GM19397 (cell line): ENCODE data around the gene CYTIP.

Experiments used
- ATAC-seq: cut with Tn5 transposase; IDR thresholded peaks from one replicate; pipeline ENCODE4 v1.9.1; 2021; ENCODE audit warnings: mild to moderate bottlenecking, moderate library complexity; ENCODE audit not compliant: unreplicated experiment

The CYTIP gene

DNA sequence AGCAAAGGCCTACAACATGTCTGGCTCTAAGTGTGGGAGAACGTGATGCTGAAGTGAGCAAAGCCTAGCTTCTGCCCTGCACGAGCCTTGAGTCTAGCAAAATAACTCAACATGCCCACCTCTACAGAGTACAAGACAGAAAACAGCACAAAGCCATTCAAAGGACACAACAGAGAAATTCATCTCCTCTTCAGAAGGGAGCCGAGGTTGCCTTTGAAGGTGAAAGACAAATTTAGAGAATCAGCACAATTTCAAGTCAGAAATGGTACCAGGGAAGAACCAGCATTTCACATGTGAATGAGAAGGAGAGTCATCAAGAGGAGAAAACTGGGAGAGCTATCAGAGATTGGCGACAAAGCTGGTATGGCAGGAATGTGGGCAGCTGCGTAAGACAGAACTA lies 21.7 kb upstream of the CYTIP start:
- no peak for ATAC-seq

GRCh38 chr2:157463002-157463401 lies 19.1 kb upstream of the CYTIP start:
- ATAC-seq: no peak

DNA sequence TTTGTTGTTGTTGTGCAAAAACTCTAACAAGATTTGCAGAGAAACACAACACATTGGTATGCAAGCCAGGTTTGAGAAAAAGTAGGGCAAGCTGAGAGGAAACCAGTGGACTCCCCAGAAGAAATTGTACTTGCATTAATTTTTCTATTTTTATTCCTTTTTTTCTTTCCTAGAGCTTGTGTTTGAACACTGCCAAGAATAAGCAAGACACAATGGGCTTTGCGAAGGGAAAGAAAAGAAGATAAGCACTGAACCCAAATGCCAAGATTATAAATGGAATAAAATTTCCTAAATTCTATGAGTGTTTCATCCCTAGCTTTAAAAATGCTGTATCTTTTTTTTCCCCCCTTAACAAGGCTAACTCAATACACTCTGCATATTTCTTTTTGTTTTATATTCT lies 17.0 kb upstream of the CYTIP start:
- ATAC-seq: no peak

- no peak for ATAC-seq
These were observed 16.5 kb upstream of the CYTIP start for GRCh38 chr2:157460384-157460837.

DNA sequence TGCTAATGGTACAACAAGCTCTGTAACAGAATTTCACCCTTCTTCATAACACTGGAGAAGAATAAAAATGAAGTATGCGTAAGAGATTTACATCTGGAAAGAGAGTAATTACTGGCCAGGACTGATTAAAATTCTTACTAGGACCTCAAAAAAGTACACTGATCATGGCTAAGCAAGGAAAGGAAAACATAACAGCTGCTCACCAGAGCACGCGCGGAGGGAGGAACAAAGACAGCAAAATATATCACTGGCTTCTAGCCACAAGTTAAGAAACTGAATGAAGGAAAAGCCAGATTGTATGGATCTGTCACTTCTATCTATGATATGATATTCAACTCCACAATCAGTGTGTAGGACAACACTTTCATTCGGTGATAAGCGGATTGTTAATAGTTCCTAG lies 15.6 kb upstream of the CYTIP start:
- ATAC-seq: no peak

DNA sequence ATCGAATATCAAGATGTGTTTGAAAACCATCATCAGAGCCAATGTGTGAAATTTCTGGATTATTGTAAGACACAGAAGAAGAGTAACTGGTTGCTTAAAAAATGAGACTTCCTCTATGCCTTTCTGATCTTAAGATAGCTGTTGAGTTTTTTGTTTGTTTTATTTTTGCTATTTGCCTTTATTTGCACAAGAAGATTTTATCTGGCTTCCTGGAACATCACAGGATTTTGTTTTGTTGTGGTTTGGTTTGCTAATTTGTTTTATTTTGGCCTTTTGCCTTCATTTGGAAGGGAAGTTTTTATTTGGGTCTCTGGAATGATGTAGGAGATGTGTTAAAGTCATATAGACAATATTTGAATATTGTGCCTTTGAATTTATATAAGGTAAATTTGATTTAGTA lies 3.9 kb upstream of the CYTIP start:
- ATAC-seq: no peak

- no peak for ATAC-seq
These were observed 3.1 kb upstream of the CYTIP start for GRCh38 chr2:157447031-157447430.

DNA sequence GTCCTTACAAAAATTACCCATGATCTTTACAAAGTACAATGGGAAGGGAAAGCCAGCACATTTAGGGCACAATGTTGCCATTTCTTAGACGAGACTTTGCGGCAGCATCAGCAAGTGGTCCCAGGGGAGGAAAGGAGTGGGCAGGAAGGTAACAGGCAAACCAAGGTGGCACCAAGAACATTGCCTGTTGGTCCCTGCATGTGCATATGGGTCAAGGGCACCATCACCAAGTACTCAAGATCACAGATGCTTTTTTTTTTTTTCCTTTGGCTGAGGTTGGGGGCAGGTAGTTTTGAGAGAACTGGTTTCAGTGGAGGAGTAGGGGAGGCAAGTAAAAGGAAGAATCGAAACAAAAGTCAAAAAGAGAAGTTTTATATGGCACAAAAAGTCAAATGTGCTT lies 752 bp upstream of the CYTIP start:
- no peak for ATAC-seq

DNA sequence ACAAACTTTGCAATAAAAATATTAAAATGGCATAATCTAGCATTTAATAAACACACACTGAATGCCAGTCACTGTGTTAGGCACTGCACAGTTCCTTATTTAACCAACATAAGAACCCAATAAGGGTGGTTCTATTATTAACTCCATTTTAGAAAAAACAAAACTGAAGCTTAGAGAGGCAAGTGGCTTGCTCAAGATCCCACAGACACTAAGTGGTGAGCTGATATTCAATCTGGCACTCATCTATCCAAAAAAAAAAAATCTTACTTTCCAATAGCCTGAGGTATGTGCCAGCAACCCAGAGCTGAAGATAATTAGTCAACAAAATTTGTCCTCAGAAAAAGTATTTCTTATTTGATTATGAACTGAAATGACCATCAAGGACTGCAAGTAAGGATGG lies 799 bp downstream of the CYTIP start:
- no peak for ATAC-seq

DNA sequence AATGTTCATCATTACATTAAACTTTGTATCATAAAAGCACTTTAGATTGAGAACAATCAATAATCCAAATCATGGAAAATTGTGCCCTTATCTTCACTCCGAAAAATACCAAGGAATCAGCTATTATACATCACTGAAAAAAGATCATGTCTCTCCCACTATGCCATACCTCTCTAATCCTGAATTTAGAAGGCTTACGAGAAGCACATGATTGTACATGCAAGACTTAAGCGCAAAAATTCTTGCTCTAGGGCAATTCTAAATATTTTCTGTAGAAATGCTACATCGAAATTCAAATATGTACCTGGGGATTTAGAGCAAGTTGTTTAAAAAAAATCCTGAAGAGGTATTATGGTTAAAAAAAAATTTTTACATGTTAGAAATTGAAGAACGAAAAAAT lies 1.3 kb downstream of the CYTIP start:
- no peak for ATAC-seq

- no peak for ATAC-seq
These were observed 1.7 kb downstream of the CYTIP start for GRCh38 chr2:157442191-157442590.

- peak; percentile 45 for ATAC-seq
These were observed 2.8 kb downstream of the CYTIP start for GRCh38 chr2:157441072-157441454.

GRCh38 chr2:157440404-157441071 lies 3.4 kb downstream of the CYTIP start:
- no peak for ATAC-seq

DNA sequence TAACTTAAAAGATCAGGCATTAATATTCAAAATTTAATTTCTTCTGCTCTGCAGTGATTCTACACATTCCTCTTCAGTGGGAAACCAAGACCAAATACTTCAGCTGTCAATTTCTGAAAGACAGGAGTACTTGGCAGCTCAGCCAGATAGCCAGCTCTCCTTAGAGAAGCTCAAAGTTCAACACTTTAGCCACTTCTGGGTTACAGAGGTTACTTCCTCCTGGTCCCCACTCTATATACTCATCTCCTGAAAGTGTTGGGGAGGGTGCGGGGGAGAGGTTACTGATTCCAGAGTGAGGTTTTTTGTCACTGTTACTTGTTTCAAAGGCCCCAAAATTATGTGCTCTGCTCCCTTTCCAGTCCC lies 4.1 kb downstream of the CYTIP start:
- ATAC-seq: peak; percentile 43

GRCh38 chr2:157438863-157439823 lies 4.7 kb downstream of the CYTIP start:
- ATAC-seq: peak; percentile 17

GRCh38 chr2:157433394-157433793 lies 10.5 kb downstream of the CYTIP start:
- no peak for ATAC-seq

- ATAC-seq: no peak
These were observed 11.3 kb downstream of the CYTIP start for GRCh38 chr2:157432475-157433106.

- no peak for ATAC-seq
These were observed 12.7 kb downstream of the CYTIP start for GRCh38 chr2:157431176-157431575.

DNA sequence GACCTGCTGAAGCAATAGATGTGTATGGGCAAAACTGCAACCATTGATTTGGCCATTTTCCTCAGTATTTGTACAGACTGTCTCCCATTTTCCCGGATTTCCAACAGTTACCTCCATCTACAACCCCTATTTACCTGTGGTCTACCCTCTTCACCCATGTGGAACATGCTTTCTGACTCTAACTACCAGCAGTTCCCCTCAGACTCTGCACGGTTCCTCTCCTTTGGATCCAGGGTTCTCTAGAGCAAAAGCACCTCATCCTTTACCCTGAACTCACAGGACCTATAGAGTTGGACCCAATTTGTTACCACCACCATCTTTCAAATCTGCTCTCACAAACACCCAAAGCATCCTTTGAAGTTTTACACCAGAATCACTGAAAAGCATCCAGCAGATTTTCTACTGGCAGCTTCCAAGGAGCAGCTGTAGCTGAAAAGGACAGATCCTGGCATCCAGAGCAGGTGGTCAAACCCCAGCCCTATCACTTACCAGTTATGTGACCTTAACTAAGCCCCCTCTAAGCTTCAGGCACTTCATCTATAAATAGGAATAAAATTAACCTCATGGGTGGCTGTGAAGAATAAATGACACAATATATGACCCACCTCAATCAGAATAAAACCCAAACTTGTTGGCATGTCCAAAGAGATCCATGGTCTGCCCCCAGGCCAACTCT lies 15.3 kb downstream of the CYTIP start:
- ATAC-seq: no peak

DNA sequence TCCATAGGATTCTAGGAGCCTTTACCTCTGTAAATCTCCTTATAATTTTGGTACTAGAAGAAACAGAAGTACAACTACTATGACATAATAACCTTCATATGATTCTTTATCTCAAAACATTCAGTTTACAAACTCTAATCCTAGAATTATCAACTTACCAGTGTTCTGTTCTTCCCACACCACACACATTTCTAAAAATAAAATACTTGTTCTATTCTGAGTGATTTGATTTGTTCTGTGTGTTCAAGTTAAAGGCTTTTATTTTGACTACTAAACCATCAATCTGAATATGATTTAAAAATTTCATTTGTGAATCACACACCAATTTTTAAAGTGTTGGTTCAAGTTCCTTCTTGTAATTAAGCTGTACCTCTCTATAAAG lies 16.0 kb downstream of the CYTIP start:
- no peak for ATAC-seq
